ENCODE results near the gene CDH3. TPM values are rescaled to one million over a fixed set of nuclear protein-coding genes. Genes with fewer than 3 reads are reported as not detected.

Gene CDH3
- total and polyA plus RNA-seq, 2 donors (not counting 1 experiment from before 2014, with no cell fraction given), result 0.17 to 0.24 TPM

DNA sequence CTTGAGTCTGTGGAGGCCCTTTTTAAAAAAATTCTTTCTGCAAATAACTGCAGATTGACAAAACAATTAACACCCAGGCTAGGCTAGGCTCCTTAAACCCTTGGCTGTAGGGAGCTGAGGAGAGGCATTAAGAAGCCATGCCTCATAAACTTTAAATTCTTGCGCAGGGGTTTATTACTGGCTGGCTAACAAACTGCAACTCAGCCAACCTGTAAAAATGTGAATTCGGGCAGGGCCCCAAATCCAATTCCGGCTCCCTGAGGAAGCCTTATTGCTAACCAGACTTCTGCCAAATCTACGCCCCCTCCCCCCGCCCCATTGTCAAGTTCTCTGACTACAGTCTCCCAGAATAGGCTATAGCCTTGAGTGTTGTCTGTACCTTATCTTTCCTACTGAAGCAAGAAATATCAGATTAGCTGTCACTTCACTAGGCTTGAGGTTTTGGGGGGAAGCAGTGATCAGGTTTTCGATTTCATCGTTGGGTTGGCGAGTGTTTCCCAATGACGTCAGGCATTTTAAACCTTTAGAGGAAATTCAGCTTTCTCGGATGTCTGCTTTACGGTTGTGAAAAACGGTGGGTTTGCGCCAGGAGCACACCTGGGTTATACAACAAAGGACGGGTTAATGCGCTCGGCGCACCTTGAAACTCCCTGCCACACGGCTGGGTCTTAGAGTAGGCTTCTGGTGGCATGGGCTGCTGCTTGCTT, 2.0 kb downstream of the CDH3 start:
- H3K4me2 ChIP-seq (replicated peaks; ENCODE audit: low read depth, low read length, poor library complexity, severe bottlenecking), result no peak overlapping the region
- 66% methylated on average over 15 of the region's 18 CpGs for WGBS (ENCODE audit: insufficient coverage)
- peaks cover 0 to 65% (median 31%) of the 10 kb centered on the region in 4 experiments for H3K27me3 ChIP-seq (replicated peaks in 1 of 4; ENCODE audit: control extremely low read depth in 1 of 4, control insufficient read depth in 3 of 4, insufficient read depth in 4 of 4, low read length in 3 of 4)

More for the DNA sequence above, 2.0 kb downstream of the CDH3 start:
- intact Hi-C loops (cut with micrococcal nuclease), result no loop called here
- no peak overlapping the region for H2AFZ ChIP-seq (ENCODE audit: insufficient read depth, low read depth, low read length, poor library complexity, severe bottlenecking)
- no peak overlapping the region for H3K4me3 ChIP-seq (ENCODE audit: control extremely low read depth in 1 of 5, extremely low read depth in 1 of 5, insufficient read depth in 1 of 5, low read depth in 2 of 5, low read length in 4 of 5)
- H3K27me3 Mint-ChIP-seq, result peaks cover 60% of the 10 kb centered on the region
- no peak overlapping the region for H3K4me3 Mint-ChIP-seq
- no peak overlapping the region for H3K27ac ChIP-seq (ENCODE audit: low read length in 2 of 2)
- ATAC-seq (ENCODE audit: low read depth) (no peak), DNase-seq (no peak)
- no peak overlapping the region for H3K27ac Mint-ChIP-seq
- H3K36me3 ChIP-seq (replicated peaks in 1 of 2; ENCODE audit: control extremely low read depth in 1 of 2, control insufficient read depth in 1 of 2, extremely low read depth in 1 of 2, insufficient read depth in 2 of 2, low read length in 1 of 2), result no peaks in the 10 kb centered on the region
- H4K20me1 ChIP-seq (ENCODE audit: control insufficient read depth, insufficient read depth, low read length, poor library complexity, severe bottlenecking), result no peaks in the 10 kb centered on the region
- no peak overlapping the region for H3K9ac ChIP-seq (ENCODE audit: low read length)
- H3K79me2 ChIP-seq (ENCODE audit: control insufficient read depth, insufficient read depth, low read length), result no peaks in the 10 kb centered on the region
- peaks cover 0 to 20% (median 0%) of the 10 kb centered on the region in 3 donors for H3K9me3 ChIP-seq (ENCODE audit: control extremely low read depth in 1 of 3, control insufficient read depth in 2 of 3, insufficient read depth in 1 of 3, low read length in 2 of 3)
- TF ChIP-seq CTCF (IDR thresholded peaks at IDR 0.05), result no peak
- TF ChIP-seq EZH2 (IDR thresholded peaks at IDR 0.05; ENCODE audit: borderline replicate concordance, insufficient read depth, low read depth, low read length, poor library complexity, severe bottlenecking), result no peak
- POLR2A ChIA-PET, result no interaction called here
- no peaks in the 10 kb centered on the region for H3K9me3 Mint-ChIP-seq (ENCODE audit: insufficient read depth)
- H3K4me1 Mint-ChIP-seq, result peaks cover 14% of the 10 kb centered on the region
- H3K4me1 ChIP-seq (ENCODE audit: control insufficient read depth in 2 of 2, insufficient read depth in 2 of 2, low read length in 2 of 2), result peaks cover 21 to 25% of the 10 kb centered on the region in 2 donors
- CTCF ChIA-PET, result interaction anchor here (0.6 kb wide), 1 partner anchor 13 kb away, joined by 3 read pairs; no protein-coding TSS in a partner anchor
